ENCODE measurements around the gene KCNH6. TPM values are rescaled to one million over a fixed set of nuclear protein-coding genes. Genes with fewer than 3 reads are reported as not detected.

KCNH6 gene
- polyA plus RNA-seq, 1 of the 3 experiments (the other 2 are of a cell fraction): 0.15 TPM

DNA sequence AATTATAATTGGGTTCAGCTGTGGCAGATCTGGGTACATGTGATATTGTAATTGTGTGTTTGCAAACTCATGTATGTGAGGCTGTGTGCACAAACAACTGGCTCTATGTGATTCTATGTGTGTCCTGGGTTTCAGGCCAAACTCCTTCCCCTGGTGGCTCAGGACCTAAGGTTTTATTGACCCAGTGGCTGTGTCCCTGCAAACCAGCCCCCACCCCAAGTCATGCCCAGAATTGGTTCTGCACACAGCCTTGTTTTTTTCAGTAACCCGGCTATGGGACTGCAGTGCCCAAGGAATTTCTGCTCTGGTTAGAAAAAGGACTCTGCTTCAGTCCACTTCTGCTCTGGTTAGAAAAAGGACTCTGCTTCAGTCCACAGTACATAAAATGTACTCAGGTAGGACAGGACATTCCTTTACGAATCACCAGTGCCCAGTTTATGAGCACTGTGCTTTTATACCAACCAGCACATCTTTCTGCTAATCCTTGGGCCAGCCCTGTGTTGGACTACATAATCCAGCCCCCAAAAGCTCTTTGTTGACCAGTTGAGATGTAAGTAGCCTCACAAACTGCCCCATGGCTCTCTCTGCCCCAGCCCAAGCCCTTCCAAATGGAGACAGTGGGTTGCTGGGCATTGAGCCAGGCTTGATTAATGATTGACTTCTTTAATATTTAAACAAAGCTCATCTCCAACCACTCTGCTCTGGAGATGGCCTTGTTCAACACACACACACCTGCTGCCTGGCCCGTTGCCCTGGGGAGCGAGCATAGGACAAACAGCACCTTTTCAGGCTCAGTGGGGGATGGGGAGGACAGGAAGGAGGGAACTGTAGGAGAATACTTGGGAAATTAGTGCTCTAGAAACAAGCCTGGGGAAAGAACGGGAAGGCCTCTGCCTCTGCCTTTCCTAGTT lies 2.9 kb upstream of the KCNH6 start:
- no peaks in the 10 kb centered on the region for H3F3A ChIP-seq (replicated peaks; ENCODE audit: insufficient read depth)
- no peak overlapping the region for H3K4me3 ChIP-seq (ENCODE audit: low read depth in 2 of 2, low read length in 1 of 2)
- TF ChIP-seq FOXJ3 (CRISPR knock-in tag; IDR thresholded peaks at IDR 0.05): 0 out of 2 replicates have a peak, but pooled peaks have one; percentile 26
- no peak for TF ChIP-seq RFX5 (IDR thresholded peaks at IDR 0.05; ENCODE audit: low read length)
- TF ChIP-seq, protein P1, sequence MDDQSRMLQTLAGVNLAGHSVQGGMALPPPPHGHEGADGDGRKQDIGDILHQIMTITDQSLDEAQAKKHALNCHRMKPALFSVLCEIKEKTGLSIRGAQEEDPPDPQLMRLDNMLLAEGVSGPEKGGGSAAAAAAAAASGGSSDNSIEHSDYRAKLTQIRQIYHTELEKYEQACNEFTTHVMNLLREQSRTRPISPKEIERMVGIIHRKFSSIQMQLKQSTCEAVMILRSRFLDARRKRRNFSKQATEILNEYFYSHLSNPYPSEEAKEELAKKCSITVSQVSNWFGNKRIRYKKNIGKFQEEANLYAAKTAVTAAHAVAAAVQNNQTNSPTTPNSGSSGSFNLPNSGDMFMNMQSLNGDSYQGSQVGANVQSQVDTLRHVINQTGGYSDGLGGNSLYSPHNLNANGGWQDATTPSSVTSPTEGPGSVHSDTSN (IDR thresholded peaks at IDR 0.05): no peak
- TF ChIP-seq, protein P2, sequence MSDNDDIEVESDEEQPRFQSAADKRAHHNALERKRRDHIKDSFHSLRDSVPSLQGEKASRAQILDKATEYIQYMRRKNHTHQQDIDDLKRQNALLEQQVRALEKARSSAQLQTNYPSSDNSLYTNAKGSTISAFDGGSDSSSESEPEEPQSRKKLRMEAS (IDR thresholded peaks at IDR 0.05; ENCODE audit: low read depth): no peak
- TF ChIP-seq NFIC (IDR thresholded peaks at IDR 0.05; ENCODE audit: borderline replicate concordance): no peak
- DNase-seq: no peak
- WGBS (ENCODE audit: low lambda C conversion rate): 49% methylated on average over 5 of the region's 5 CpGs
- no peak overlapping the region for H2AFZ ChIP-seq (ENCODE audit: low read depth)
- H3K4me2 ChIP-seq: no peak overlapping the region
- H3K36me3 ChIP-seq (replicated peaks in 1 of 2; ENCODE audit: control insufficient read depth in 1 of 2, insufficient read depth in 2 of 2, low read length in 1 of 2): no peaks in the 10 kb centered on the region
- no peaks in the 10 kb centered on the region for H3K79me2 ChIP-seq (ENCODE audit: insufficient read depth)
- H3K27ac ChIP-seq (ENCODE audit: low read depth in 2 of 2, low read length in 1 of 2): peak overlapping the region in 1 of 2 experiments; percentile 84; a peak in 2 of 4 replicates
- no peaks in the 10 kb centered on the region for H3K9me2 ChIP-seq
- 0 out of 2 replicates have a peak, but pooled peaks cover 1% of the 10 kb centered on the region for H3K27me3 ChIP-seq (ENCODE audit: insufficient read depth)
- ChIA-PET CTCF (interaction anchor here (0.6 to 1.9 kb wide), 7 partner anchors 13 to 826 kb away, joined by 3 to 7 read pairs (median 4); no protein-coding TSS in a partner anchor), POLR2A (interaction anchor here (0.7 to 1.0 kb wide), 2 partner anchors 9 to 44 kb away, joined by 3 read pairs; partner anchors contain the start of gene ACE)
- no peaks in the 10 kb centered on the region; the same call in 1 of the 2 replicates for H4K20me1 ChIP-seq (ENCODE audit: insufficient read depth)
- H3K9me3 ChIP-seq: no peaks in the 10 kb centered on the region
- peaks cover 2 to 49% of the 10 kb centered on the region in 2 experiments; a peak in 1 of 4 replicates for H3K4me1 ChIP-seq (ENCODE audit: control insufficient read depth in 1 of 2, insufficient read depth in 2 of 2, low read depth in 1 of 2, low read length in 1 of 2)
- no peak overlapping the region for H3K9ac ChIP-seq

DNA sequence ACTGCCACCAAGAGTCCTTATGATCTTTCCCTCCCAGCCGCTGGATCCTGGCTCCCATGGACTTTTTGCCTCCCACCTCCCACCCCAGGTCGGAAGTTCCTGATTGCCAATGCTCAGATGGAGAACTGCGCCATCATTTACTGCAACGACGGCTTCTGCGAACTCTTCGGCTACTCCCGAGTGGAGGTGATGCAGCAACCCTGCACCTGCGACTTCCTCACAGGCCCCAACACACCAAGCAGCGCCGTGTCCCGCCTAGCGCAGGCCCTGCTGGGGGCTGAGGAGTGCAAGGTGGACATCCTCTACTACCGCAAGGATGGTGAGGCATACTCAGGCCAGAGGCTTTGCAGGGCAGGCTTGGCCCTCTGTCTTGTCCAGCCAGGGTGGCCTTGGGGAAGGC lies 893 bp downstream of the KCNH6 start:
- ChIA-PET CTCF (interaction anchor here (0.7 to 2.1 kb wide), 10 partner anchors 13 to 117 kb away, joined by 3 to 12 read pairs (median 4); no protein-coding TSS in a partner anchor), POLR2A (interaction anchor here (1.0 kb wide), 1 partner anchor 26 kb away, joined by 3 read pairs; the partner anchor contains the start of gene DCAF7)
- H3K4me3 ChIP-seq (ENCODE audit: low read depth in 2 of 2, low read length in 1 of 2): no peak overlapping the region
- H2AFZ ChIP-seq (ENCODE audit: low read depth): no peak overlapping the region
- no peaks in the 10 kb centered on the region for H3K79me2 ChIP-seq (ENCODE audit: insufficient read depth)
- no peaks in the 10 kb centered on the region for H3K36me3 ChIP-seq (replicated peaks in 1 of 2; ENCODE audit: control insufficient read depth in 1 of 2, insufficient read depth in 2 of 2, low read length in 1 of 2)
- 0 out of 2 replicates have a peak, but pooled peaks cover 17% of the 10 kb centered on the region for H3K27me3 ChIP-seq (ENCODE audit: insufficient read depth)
- no peaks in the 10 kb centered on the region for H3K9me2 ChIP-seq
- no peak overlapping the region for H3K27ac ChIP-seq (ENCODE audit: low read depth in 2 of 2, low read length in 1 of 2)
- H4K20me1 ChIP-seq (ENCODE audit: insufficient read depth): no peaks in the 10 kb centered on the region; the same call in 1 of the 2 replicates
- H3K4me2 ChIP-seq: no peak overlapping the region
- no peak overlapping the region for H3K9ac ChIP-seq
- 90% methylated on average over 14 of the region's 14 CpGs for WGBS (ENCODE audit: low lambda C conversion rate)
- H3F3A ChIP-seq (replicated peaks; ENCODE audit: insufficient read depth): no peaks in the 10 kb centered on the region
- H3K4me1 ChIP-seq (ENCODE audit: control insufficient read depth in 1 of 2, insufficient read depth in 2 of 2, low read depth in 1 of 2, low read length in 1 of 2): peaks cover 0 to 50% of the 10 kb centered on the region in 2 experiments; a peak in 1 of 4 replicates
- H3K9me3 ChIP-seq: no peaks in the 10 kb centered on the region
- DNase-seq: no peak
- no peak for TF ChIP-seq RCOR1 (IDR thresholded peaks at IDR 0.05; ENCODE audit: low read length)
- TF ChIP-seq, protein P3, sequence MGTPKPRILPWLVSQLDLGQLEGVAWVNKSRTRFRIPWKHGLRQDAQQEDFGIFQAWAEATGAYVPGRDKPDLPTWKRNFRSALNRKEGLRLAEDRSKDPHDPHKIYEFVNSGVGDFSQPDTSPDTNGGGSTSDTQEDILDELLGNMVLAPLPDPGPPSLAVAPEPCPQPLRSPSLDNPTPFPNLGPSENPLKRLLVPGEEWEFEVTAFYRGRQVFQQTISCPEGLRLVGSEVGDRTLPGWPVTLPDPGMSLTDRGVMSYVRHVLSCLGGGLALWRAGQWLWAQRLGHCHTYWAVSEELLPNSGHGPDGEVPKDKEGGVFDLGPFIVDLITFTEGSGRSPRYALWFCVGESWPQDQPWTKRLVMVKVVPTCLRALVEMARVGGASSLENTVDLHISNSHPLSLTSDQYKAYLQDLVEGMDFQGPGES (IDR thresholded peaks at IDR 0.05; ENCODE audit: low read depth, low read length): no peak
- no peak for TF ChIP-seq RAD21 (IDR thresholded peaks at IDR 0.05; ENCODE audit: low read length)
- TF ChIP-seq RFX5 (IDR thresholded peaks at IDR 0.05; ENCODE audit: low read length): no peak
- no peak for TF ChIP-seq EZH2phosphoT487 (IDR thresholded peaks at IDR 0.05; ENCODE audit: borderline replicate concordance, low read depth)
- no peak for TF ChIP-seq FOXM1 (IDR thresholded peaks at IDR 0.05; ENCODE audit: low read depth)
- TF ChIP-seq YY1 (IDR thresholded peaks at IDR 0.05; ENCODE audit: low read depth): no peak
- no peak for TF ChIP-seq NFIC (IDR thresholded peaks at IDR 0.05; ENCODE audit: borderline replicate concordance)
- no peak for TF ChIP-seq POLR2AphosphoS5 (IDR thresholded peaks at IDR 0.05; ENCODE audit: low read depth, low read length)
- TF ChIP-seq FOSL2 (IDR thresholded peaks at IDR 0.05; ENCODE audit: borderline replicate concordance, low read depth): no peak
- TF ChIP-seq MXI1 (IDR thresholded peaks at IDR 0.05; ENCODE audit: low read depth, low read length): no peak
- TF ChIP-seq TEAD4 (IDR thresholded peaks at IDR 0.05; ENCODE audit: borderline replicate concordance, insufficient read depth): no peak
- no peak for TF ChIP-seq SMC3 (IDR thresholded peaks at IDR 0.05; ENCODE audit: low read depth, low read length)
- TF ChIP-seq ELF1 (IDR thresholded peaks at IDR 0.05): no peak
- TF ChIP-seq, protein P4, sequence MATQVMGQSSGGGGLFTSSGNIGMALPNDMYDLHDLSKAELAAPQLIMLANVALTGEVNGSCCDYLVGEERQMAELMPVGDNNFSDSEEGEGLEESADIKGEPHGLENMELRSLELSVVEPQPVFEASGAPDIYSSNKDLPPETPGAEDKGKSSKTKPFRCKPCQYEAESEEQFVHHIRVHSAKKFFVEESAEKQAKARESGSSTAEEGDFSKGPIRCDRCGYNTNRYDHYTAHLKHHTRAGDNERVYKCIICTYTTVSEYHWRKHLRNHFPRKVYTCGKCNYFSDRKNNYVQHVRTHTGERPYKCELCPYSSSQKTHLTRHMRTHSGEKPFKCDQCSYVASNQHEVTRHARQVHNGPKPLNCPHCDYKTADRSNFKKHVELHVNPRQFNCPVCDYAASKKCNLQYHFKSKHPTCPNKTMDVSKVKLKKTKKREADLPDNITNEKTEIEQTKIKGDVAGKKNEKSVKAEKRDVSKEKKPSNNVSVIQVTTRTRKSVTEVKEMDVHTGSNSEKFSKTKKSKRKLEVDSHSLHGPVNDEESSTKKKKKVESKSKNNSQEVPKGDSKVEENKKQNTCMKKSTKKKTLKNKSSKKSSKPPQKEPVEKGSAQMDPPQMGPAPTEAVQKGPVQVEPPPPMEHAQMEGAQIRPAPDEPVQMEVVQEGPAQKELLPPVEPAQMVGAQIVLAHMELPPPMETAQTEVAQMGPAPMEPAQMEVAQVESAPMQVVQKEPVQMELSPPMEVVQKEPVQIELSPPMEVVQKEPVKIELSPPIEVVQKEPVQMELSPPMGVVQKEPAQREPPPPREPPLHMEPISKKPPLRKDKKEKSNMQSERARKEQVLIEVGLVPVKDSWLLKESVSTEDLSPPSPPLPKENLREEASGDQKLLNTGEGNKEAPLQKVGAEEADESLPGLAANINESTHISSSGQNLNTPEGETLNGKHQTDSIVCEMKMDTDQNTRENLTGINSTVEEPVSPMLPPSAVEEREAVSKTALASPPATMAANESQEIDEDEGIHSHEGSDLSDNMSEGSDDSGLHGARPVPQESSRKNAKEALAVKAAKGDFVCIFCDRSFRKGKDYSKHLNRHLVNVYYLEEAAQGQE (IDR thresholded peaks at IDR 0.05; ENCODE audit: low read depth, low read length): no peak

Data from SK-N-SH (cell line).